HG02885 (cell line): Measurements from ENCODE around the gene TTC23.

ENCODE experiments used
- ATAC-seq: cut with Tn5 transposase; IDR thresholded peaks from one replicate; pipeline ENCODE4 v1.9.1; 2021; ENCODE audit warnings: mild to moderate bottlenecking; ENCODE audit not compliant: unreplicated experiment, poor library complexity

Gene TTC23

DNA sequence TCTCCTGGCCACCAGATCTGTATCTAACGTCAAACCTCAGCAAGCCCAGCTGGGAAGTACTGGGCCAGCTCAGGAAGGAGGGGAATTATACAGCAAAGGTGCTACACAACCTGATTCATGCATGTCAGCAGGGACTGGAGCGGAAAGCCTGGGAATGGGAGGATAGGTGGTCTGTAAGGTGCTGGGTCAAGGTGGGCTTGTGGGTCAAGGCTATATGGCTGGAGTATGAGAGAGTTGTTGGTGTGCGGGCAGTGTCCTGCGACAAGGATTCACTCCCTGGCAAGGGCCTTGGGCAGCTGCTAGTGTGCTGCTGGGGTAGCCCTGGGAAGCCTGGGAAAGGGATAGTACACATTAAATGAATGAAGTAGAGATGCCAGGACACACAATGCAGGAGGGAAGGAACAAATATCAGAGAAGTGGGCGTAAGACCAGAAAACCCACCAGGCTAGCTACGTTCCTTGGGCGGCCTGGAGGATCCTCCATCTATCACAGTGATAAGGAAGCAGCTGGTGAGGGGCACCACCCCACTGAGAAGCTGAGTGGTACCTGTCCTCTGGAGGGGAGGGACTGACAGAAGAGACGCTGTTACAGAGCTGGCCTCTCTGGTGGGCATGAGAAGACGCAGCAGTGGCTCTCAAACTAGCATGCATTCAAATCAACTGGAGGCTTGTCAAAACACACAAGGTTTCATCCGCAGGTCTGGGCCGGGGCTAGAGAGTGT lies 153.0 kb downstream of the TTC23 start:
- ATAC-seq, result no peak

DNA sequence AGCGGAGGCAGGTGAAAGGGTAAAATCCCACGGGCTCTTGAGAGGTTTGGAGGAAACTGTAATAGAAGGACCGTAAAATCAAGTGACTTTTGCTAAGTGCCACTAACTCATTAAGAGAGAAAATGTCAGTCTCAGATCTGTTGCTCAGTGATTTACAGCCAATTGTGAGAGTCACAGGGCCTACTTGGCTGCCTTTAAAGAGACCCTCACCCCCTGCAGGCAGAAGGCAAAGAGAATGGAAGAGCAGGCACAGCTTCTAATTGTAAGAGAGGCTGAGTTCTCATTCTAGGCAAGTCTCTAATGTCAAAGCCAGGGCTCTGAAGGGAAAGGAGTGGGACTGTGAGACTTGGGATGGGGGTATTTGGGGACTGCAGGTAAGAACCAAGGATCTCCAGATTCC lies 153.8 kb downstream of the TTC23 start:
- no peak for ATAC-seq

DNA sequence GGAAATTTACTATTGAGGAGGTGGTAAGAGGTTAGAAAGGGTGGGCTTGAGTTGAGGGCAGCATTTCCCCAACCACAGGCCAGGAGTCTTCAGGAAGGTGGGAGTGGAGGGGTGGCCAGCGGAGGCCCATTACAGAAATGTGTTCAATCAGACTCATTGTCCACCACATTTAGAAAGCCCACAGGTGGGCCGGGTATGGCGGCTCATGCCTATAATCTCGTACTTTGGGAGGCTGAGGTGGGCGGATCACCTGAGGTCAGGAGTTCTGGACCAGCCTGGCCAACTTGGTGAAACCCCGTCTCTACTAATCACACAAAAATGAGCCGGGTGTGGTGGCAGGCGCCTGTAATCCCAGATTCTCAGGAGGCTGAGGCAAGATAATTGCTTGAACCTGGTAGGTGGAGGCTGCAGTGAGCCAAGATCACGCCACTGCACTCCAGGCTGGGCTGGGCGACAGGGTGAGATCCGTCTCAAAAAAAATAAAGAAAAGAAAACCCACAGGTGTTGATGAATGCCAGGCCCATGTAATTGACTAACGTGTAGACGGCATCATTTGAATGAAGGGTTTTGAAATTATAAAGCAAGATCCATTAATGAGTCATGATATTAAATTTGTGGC lies 156.7 kb downstream of the TTC23 start:
- ATAC-seq, result no peak

- no peak for ATAC-seq
Measured at GRCh38 chr15:99090938-99091337, 158.4 kb downstream of the TTC23 start.

- peak; percentile 100 for ATAC-seq
Measured at GRCh38 chr15:99090011-99090699, 159.2 kb downstream of the TTC23 start.

- ATAC-seq, result no peak
Measured at GRCh38 chr15:99087405-99087943, 161.9 kb downstream of the TTC23 start.

DNA sequence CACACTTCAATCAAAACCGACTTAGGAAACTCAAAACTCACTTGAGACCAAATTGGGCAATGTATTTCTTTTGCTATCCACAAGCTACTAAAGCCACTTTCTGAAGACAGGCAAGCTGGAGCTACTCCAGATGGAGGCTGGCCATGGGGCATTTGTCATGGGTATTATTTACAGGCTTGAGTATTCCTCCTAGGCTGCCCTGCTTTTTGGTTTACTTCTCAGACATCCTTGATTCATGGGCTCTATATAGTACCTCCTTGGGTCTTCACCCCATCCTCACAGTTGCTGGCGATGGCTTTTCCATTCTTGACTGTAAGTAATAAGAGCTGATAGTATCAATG lies 163.1 kb downstream of the TTC23 start:
- no peak for ATAC-seq
